ENCODE results near the gene ARL8B.
"Not testable (repeated sequence)": the region's sequence is repeated elsewhere in the genome, so short reads cannot be mapped to it uniquely, and the experiment has no call there.

The ARL8B gene

DNA sequence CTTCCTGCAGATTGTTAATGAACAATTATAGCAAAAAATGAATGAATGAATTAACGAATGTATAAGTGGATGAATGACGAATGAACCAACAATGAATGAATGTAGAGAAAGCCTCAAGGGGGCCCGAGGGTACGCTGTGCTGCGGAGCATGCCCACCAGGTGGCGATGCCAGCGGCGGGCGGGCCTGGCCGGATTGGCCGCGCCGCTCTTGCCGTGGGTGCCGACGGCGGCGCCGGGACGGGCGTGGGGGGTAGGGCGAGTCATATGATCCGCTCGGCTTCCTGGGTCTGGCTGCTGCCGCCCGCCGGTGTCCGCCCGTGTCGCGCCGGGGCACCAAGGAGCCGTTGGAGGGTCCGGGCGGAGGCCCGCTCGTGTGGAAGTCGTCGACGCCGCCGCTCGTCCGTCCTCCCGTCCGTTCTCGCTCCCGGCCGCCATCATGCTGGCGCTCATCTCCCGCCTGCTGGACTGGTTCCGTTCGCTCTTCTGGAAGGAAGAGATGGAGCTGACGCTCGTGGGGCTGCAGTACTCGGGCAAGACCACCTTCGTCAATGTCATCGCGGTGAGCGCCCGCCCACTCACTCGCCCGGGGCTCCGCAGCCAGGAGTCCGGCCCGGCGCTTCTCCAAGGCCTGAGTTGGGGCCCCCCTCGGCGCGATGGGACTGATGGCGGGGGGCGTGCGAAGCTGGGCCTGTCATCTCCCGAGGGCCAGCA, at the start of gene ARL8B:
Gene ARL8B, plus strand, starts transcription at position 263 of the 711 bp plus-strand sequence. Its CDS starts 174 bp downstream, at position 437.
- peak; percentile 92 for DNase-seq

- no peak for DNase-seq
Measured at GRCh38 chr3:5073374-5074085, 48.6 kb upstream of the ARL8B start.

DNA sequence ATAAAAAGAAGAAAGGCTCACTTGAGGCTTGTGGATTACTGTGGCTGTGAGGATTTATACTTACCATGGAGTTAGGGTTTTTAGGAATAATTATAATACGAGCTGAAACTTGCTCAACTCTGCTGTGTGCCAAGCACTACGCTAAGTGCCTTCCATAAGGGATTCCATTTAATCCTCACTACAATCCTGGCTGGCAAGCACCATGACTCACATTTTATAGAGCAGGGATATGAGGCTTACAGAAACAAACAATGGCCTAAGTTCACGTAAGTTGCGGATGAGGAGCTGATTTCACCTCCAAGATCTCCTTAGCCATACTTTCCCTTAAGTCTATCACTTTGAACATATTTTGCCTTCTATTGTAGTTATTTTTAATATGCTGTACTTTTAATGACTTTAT, 43.9 kb upstream of the ARL8B start:
- no peak for DNase-seq

GRCh38 chr3:5079761-5080160, 42.3 kb upstream of the ARL8B start:
- DNase-seq, result no peak

DNA sequence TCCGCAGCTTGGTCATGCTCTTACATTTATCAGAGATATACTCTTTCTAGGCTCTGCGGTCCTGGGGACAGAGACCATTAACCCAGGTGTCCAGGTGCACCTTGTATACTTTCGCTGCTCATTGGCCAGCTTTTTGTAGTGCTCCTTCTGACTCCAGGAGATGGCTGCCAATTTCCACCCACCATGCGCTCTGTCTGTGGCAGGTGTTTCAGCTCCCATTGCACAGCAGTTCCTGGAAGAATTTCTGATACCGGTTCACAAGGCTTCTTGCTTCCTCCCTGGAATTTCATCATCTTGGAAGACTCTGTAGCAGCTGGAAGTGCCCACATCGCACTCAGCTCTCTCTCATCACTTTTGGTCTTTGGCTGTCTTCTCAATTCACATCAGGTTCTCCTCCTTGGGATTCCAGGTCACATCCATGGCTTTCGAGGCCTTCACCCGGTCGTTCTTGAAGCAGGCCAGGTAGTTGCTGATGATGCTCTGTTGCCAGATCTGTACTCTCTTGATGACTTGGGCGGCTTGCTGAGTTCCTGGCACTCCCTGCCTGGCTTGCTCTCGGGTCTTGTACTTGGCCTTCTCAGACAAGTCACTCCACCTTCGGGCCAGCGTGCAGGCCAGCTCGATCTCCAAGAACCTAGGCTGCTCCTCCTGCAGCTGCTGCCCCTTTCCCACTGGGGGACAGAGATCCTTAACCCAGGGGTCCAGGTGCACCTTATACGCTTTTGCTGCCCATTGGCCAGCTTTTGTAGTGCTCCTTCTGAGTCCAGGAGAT, 41.1 kb upstream of the ARL8B start:
- no peak for DNase-seq

DNA sequence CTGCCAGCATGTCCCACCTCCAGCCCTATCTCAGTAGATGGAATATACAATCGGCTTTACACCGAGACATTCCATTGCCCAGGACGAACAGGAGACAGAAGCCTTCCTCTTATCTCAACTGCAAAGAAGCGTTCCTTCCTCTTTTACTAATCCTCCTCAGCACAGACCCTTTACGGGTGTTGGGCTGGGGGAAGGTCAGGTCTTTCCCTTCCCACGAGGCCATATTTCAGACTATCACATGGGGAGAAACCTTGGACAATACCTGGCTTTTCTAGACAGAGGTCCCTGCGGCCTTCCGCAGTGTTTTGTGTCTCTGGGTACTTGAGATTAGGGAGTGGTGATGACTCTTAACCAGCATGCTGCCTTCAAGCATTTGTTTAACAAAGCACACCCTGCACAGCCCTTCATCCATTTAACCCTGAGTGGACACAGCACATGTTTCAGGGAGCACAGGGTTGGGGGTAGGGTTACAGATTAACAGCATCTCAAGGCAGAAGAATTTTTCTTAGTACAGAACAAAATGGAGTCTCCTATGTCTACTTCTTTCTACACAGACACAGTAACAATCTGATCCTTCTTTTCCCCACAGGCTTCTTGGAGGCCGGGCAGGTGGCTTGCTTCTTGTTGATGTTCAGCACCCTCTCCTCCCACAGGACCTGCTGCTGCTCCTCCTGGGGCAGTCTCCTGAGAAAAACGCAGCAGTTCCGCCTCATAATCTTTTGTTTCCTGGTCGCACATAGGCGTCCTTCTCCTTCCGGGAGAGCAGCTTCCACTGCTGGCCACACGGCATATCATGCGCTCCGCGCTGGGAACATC, 39.9 kb upstream of the ARL8B start:
- DNase-seq, result not testable (repeated sequence)

DNA sequence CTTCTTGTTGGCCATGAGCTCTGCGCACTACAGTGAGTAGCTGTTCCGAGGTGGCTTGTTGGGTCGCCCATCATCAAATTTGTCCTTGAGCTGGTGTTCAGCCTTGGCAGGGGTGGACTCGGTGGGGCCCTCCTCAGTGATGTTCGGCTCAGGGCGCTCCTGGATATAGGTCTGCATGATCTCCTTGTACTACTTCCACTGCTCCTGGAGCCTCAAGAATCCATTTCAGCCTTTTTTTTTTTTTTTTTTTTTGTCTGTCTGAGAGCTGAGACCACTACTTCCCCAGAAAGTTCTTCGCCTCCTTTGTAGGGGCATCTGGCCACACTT, 39.3 kb upstream of the ARL8B start:
- DNase-seq, result no peak

DNA sequence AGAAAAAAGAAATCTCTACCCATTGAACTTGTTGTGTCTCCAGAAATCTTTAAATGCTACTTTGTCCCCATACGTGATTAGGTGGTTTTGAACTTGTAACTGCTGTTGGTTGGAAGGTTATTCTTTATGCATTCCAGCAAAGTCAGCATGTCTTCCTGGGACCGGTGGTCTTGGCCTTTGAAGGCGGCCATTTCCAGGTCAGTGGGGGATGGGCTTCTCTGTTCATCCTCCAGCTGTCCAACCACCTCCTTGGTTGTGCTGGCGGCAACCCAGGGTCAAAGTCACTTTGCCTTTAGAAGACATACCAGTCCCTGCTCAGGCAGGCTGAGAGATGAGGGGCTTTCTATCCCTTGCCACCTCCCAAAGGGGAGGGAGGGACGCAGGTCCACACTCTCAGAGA, 37.9 kb upstream of the ARL8B start:
- DNase-seq, result no peak

- no peak for DNase-seq
Measured at GRCh38 chr3:5086708-5087107, 35.4 kb upstream of the ARL8B start.

DNA sequence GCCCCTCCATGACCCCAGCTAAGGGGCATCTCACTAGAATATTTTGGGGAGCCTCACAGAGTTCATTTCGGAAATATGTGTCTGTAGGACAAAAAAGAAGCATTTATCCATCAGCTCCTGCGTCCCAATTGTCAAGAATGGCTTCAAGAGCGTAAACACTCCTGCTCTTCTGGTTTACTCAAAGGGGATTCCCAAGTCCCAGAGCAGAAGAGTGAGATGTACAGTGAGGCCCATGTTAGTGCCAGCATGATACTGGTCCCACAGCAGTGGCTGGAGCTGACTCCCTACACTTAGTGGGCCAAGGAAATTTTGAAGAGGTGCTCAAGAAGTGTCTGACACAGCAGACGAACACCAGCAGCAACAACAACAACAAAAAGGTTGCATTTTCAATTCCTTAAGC, 34.9 kb upstream of the ARL8B start:
- no peak for DNase-seq

GRCh38 chr3:5090197-5090596, 31.9 kb upstream of the ARL8B start:
- DNase-seq, result no peak

DNA sequence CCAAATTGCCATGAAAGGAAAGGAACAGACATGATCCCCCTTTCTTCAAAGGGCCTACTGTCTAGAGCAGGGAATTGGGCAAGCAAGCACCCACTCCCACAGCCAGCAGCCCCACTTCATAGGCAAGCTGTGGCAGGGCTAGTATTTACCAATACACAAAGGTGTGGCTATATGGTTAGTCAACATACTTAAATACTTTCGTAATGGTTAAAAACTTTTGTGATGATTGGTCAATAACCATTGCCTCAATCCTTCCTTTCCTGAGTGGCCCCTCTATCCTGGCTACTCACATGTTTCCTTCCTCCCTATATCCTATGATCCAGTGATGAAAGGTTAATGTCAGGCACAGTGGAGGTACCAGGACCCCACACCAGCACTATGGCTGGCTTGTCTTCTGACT, 30.1 kb upstream of the ARL8B start:
- DNase-seq, result no peak

DNA sequence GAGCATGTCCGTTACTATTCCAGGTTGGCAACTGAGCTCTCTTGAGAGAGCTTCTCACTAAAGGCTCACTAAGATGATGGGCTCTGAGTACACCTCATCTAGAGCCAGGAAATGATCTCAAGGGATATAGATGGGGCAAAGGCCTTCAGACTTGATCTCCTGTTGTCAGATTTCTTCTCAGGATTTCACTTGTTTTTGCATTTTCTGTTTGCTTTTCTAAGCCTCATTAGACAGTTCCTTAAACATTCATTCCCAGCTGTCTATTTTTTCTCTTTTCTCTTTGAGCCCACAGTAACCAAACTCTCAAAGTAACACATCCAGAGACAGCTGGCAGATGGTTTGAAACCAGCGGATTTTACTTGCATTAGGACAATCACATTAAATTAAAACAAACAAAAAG, 28.4 kb upstream of the ARL8B start:
- no peak for DNase-seq

GRCh38 chr3:5095886-5096285, 26.2 kb upstream of the ARL8B start:
- DNase-seq, result no peak

GRCh38 chr3:5096336-5097008, 25.6 kb upstream of the ARL8B start:
- DNase-seq, result no peak

DNA sequence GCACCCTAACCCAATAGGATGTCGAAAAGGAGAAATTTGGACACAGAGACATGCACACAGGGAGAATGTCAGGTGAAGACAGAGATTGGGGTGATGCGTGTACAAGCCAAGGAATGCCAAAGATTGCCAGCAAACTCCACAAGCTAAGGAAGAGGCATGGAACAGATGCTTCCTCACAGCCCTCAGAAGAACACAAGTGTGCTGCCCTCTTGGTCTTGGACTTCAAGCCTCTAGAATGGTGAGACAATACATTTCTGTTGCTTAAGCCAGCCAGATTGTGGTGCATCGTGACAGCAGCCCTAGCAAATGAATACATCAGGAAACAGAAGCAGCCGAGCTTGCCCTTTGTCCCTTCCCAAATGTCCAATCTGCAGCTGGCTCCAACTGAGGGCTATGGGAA, 23.7 kb upstream of the ARL8B start:
- no peak for DNase-seq

- DNase-seq, result no peak
Measured at GRCh38 chr3:5102532-5102931, 19.6 kb upstream of the ARL8B start.

DNA sequence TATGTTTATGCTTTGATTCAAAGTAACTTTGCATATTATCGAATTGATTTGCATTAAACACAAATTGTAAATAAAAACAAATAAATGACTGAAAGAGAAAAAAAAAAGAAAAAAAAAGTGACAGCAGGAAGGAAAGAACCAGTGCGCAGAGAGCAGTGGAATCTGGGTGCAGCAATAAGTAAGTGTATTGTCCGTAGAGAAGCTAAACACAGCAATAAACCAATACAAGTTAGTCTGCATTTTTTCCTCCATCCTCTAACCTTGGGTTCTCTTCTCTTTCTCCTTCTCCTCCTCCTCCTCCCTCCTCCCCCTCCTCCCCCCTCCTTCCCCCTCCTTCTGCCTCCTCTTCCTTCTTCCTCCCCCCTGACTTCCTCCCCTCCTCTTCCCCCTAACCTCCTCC, 18.3 kb upstream of the ARL8B start:
- no peak for DNase-seq

- DNase-seq, result no peak
Measured at GRCh38 chr3:5105050-5105449, 17.0 kb upstream of the ARL8B start.

GRCh38 chr3:5106371-5106770, 15.7 kb upstream of the ARL8B start:
- DNase-seq, result not testable (repeated sequence)

- not testable (repeated sequence) for DNase-seq
Measured at GRCh38 chr3:5106933-5107334, 15.2 kb upstream of the ARL8B start.

DNA sequence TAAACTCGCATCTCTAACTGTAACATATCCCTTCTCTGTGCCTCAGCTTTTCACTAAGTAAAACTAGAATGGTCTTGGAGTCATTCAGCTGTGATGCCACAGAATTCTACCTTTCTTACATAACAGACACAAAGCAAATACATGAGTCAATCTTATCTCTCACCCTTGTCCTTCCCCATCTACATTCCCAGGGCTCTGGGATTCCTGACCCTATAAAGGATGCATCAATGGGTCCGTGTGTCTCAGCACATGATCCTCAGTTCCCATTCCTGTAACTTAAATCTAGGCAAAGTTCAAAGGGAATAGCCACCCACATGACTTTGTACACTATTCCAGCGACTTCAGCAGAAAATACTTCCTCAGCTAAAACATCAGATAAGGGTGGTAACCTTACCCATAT, 11.8 kb upstream of the ARL8B start:
- DNase-seq, result no peak

GRCh38 chr3:5112043-5112442, 10.0 kb upstream of the ARL8B start:
- DNase-seq, result no peak
